Measurements from ENCODE around the gene INSC. TPM values are rescaled to one million over a fixed set of nuclear protein-coding genes. Genes with fewer than 3 reads are reported as not detected.

INSC gene
- total and polyA plus RNA-seq, 2 of the 13 experiments (the other 11 are each of a cell fraction or from before 2014, with no cell fraction given), result 0.09 TPM; not detected in 1

DNA sequence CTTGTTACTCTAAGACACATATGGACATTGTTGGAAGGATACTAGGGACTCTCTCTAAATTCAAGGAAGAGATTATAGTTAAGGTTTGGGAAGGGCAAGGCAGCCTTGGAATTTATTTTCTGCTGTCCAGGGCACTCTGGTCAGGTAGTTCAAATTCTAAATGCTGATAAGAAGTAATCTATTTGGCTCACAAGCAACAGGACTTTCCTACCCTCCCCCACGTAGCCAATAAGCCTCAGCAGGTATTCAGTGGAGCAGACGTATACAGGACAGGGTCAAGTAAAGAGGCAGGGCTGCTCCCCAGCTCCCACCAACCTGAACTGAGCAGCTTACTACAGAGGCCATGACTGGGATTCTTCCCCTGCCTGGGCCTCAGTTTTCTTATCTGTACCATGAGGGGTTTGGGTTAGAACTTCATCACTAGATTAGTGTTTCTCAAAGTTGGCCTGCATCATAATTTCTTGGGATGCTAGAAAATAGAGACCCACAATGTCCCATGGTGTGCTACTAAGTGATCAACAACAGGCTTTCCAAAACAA, 6.1 kb upstream of the INSC start:
- intact Hi-C loops (cut with micrococcal nuclease; ENCODE audit: unreplicated experiment) (no loop called here), in situ Hi-C loops (cut with HindIII; ENCODE audit: extremely low pct_ligation_motif_present, low pct_unique_long_range_greater_than_20kb) (no loop called here)
- no peaks in the 10 kb centered on the region for H4K20me1 ChIP-seq (ENCODE audit: insufficient read depth, low read length)
- ChIA-PET POLR2A (no interaction called here), CTCF (ENCODE audit: low intra/inter-chr PET ratio, low total read pairs) (no interaction called here)
- H2AFZ ChIP-seq (ENCODE audit: low read length), result no peak overlapping the region
- H3K27ac ChIP-seq (ENCODE audit: extremely low read length, insufficient read depth, low read length), result no peak overlapping the region
- no peaks in the 10 kb centered on the region for H3K4me1 ChIP-seq (ENCODE audit: insufficient read depth, low read length)
- no TSS peak for BruUV-seq (replicated peaks)
- no peak for ATAC-seq
- H3K36me3 ChIP-seq (replicated peaks in 1 of 2; ENCODE audit: control insufficient read depth in 1 of 2, insufficient read depth in 2 of 2, low read length in 2 of 2), result no peaks in the 10 kb centered on the region
- H3K79me2 ChIP-seq (ENCODE audit: insufficient read depth, low read length), result no peaks in the 10 kb centered on the region
- H3K27me3 ChIP-seq (ENCODE audit: control insufficient read depth in 1 of 2, insufficient read depth in 2 of 2, low read length in 2 of 2), result no peaks in the 10 kb centered on the region
- H3K9ac ChIP-seq (ENCODE audit: insufficient read depth, low read depth, low read length), result no peak overlapping the region
- DNase-seq (ENCODE audit: low spot score), result no peak
- no peak overlapping the region for H3K4me3 ChIP-seq (replicated peaks in 1 of 3; ENCODE audit: insufficient read depth in 1 of 3, low read depth in 2 of 3, low read length in 3 of 3)
- TF ChIP-seq SIX4 (CRISPR knock-in tag; IDR thresholded peaks at IDR 0.05) (no peak), MYNN (CRISPR knock-in tag; IDR thresholded peaks at IDR 0.05; ENCODE audit: low read depth) (no peak), JUND (CRISPR knock-in tag; IDR thresholded peaks at IDR 0.05) (no peak), FOXO1 (CRISPR knock-in tag; IDR thresholded peaks at IDR 0.05) (no peak), MEF2D (CRISPR knock-in tag; IDR thresholded peaks at IDR 0.05) (no peak)
- TF ChIP-seq, protein P1, sequence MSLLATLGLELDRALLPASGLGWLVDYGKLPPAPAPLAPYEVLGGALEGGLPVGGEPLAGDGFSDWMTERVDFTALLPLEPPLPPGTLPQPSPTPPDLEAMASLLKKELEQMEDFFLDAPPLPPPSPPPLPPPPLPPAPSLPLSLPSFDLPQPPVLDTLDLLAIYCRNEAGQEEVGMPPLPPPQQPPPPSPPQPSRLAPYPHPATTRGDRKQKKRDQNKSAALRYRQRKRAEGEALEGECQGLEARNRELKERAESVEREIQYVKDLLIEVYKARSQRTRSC (CRISPR knock-in tag; IDR thresholded peaks at IDR 0.05; ENCODE audit: low read depth), result no peak
- TF ChIP-seq, protein P2, sequence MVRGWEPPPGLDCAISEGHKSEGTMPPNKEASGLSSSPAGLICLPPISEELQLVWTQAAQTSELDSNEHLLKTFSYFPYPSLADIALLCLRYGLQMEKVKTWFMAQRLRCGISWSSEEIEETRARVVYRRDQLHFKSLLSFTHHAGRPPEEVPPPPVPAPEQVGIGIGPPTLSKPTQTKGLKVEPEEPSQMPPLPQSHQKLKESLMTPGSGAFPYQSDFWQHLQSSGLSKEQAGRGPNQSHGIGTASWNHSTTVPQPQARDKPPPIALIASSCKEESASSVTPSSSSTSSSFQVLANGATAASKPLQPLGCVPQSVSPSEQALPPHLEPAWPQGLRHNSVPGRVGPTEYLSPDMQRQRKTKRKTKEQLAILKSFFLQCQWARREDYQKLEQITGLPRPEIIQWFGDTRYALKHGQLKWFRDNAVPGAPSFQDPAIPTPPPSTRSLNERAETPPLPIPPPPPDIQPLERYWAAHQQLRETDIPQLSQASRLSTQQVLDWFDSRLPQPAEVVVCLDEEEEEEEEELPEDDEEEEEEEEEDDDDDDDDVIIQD (CRISPR knock-in tag; IDR thresholded peaks at IDR 0.05; ENCODE audit: low read depth), result no peak
- TF ChIP-seq, protein P3, sequence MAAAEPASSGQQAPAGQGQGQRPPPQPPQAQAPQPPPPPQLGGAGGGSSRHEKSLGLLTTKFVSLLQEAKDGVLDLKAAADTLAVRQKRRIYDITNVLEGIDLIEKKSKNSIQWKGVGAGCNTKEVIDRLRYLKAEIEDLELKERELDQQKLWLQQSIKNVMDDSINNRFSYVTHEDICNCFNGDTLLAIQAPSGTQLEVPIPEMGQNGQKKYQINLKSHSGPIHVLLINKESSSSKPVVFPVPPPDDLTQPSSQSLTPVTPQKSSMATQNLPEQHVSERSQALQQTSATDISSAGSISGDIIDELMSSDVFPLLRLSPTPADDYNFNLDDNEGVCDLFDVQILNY (CRISPR knock-in tag; conservative IDR thresholded peaks at IDR 0.05), result no peak
- whole genome bisulfite sequencing (ENCODE audit: low lambda C conversion rate), result 0% methylated on average over 1 of the region's 2 CpGs
- no peak for FAIRE-seq
- H3K9me3 ChIP-seq (ENCODE audit: low read length), result no peaks in the 10 kb centered on the region
- H3K4me2 ChIP-seq (ENCODE audit: low read depth, low read length), result no peak overlapping the region

All from HepG2 (cell line).